Activated T-cell treated with anti-CD3 and anti-CD28 coated beads, Interleukin-2, amount 50 U/mL, for 4 hours (primary cell): ENCODE measurements around the gene TRPM6. TPM values are rescaled to one million over a fixed set of nuclear protein-coding genes. Genes with fewer than 3 reads are reported as not detected.

Experiments used
- ATAC-seq, 2 donors: fragments of 200-7000 bp; cut with Tn5 transposase; one replicate each; pipeline ENCODE4 v1.10.0; 2021
- DNase-seq: peaks from one replicate; pipeline ENCODE4 v3.0.0-alpha.2; 2020
- H3K27me3 Mint-ChIP-seq: one replicate; pipeline ENCODE4 v1.8.0; 2021; ENCODE audit warnings: low read depth, mixed read lengths
- H3K36me3 Mint-ChIP-seq: one replicate; pipeline ENCODE4 v1.8.0; 2022; ENCODE audit warnings: mixed read lengths; ENCODE audit not compliant: insufficient read depth
- H3K4me1 Mint-ChIP-seq: one replicate; pipeline ENCODE4 v1.8.0; 2021; ENCODE audit warnings: low read depth, mixed read lengths
- H3K4me3 Mint-ChIP-seq: one replicate; pipeline ENCODE4 v1.8.0; 2021; ENCODE audit warnings: mild to moderate bottlenecking, moderate library complexity, mixed read lengths
- H3K9me3 Mint-ChIP-seq: one replicate; pipeline ENCODE4 v1.8.0; 2021; ENCODE audit warnings: mixed read lengths
- total RNA-seq, 3 donors: library from RNA; stranded (reverse); gene quantifications; one replicate each; pipeline ENCODE4 v1.2.1, GENCODE V29; 2021

TRPM6 gene
- total RNA-seq, 3 donors from 2014 or later: 0.05 to 0.23 (median 0.18) TPM

DNA sequence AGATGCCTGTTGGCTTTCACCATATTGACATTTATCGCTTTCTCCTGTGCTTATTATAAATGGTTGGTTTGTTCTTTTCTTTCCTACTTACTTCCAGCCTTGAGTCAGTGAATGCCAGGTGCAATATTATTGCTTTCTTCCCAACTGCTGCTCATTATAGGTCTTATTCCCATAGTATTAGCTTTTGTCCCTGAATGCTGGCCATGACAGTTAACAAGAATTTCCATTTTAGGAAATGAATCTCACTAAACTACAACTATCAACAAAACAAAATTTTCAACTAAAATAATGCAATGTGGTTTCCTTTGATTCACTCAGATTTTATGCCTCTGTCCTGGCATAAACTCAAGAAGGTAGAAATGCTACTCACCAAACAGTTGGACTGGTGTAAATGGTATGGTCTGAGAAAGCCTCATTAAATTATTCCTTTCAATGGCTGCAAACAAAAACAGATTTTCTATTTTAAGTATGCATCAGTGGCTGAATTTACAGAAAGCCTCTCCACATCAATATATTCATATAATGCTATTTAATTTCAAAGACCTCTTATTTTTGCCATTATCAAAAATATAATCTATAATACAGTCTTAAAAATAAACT lies 145.4 kb downstream of the TRPM6 start:
- Mint-ChIP-seq H3K27me3 (peaks cover 23% of the 10 kb centered on the region), H3K4me3 (no peak overlapping the region), H3K9me3 (no peaks in the 10 kb centered on the region), H3K36me3 (no peaks in the 10 kb centered on the region), H3K4me1 (peaks cover 3% of the 10 kb centered on the region)
- ATAC-seq (no peak), DNase-seq (no peak)

DNA sequence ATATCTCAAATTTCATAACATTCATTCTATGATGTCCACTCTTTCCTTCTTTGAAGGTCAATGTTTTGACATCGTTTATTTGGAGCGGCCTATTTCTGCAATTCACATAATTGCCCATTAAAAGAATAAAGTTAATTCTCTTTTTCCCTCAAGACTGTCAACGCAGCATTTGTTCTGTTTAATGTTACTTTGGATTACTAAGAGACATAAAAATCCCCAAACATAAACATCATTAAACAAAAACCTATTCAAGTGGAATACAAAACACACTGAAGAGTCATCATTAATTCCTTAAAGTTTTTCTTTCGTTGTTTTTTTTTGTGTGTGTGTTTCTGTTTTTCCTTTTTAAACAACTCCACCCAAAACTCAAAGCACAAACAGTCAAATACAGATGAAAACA lies 151.1 kb downstream of the TRPM6 start:
- no peak overlapping the region for H3K4me3 Mint-ChIP-seq

GRCh38 chr9:74735761-74736160 lies 152.0 kb downstream of the TRPM6 start:
- Mint-ChIP-seq H3K9me3 (no peaks in the 10 kb centered on the region), H3K4me3 (no peak overlapping the region), H3K27me3 (peaks cover 5% of the 10 kb centered on the region), H3K4me1 (no peaks in the 10 kb centered on the region), H3K36me3 (no peaks in the 10 kb centered on the region)
- DNase-seq (no peak), ATAC-seq (no peak)

More for the DNA sequence above, 151.1 kb downstream of the TRPM6 start:
- H3K4me1 Mint-ChIP-seq: no peaks in the 10 kb centered on the region
- DNase-seq (no peak), ATAC-seq (no peak)
- no peaks in the 10 kb centered on the region for H3K9me3 Mint-ChIP-seq
- H3K36me3 Mint-ChIP-seq: no peaks in the 10 kb centered on the region
- peaks cover 10% of the 10 kb centered on the region for H3K27me3 Mint-ChIP-seq

GRCh38 chr9:74729136-74729695 lies 158.5 kb downstream of the TRPM6 start:
- Mint-ChIP-seq H3K27me3 (peaks cover 6% of the 10 kb centered on the region), H3K4me1 (no peaks in the 10 kb centered on the region), H3K4me3 (no peak overlapping the region), H3K9me3 (no peaks in the 10 kb centered on the region), H3K36me3 (no peaks in the 10 kb centered on the region)
- no peak for DNase-seq
- no peak for ATAC-seq

DNA sequence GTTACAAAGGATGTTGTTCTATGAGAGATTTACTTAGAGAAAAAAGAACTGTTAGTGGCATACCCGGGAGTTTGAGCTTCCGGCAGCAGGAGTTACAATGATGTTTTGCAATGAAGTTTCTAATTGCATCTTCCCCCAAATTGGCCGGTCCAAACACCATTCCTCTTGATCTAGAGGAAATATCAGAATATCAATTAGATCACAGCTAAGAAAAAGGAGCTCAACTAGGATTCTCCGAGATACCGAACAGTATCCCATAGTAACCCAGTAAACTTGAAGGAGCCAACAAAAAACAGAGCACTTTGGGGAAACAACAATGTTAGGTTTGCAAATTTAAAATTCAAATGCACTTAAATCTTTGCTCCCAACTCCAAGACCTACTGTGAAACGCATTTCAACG lies 159.5 kb downstream of the TRPM6 start:
- H3K4me1 Mint-ChIP-seq: no peaks in the 10 kb centered on the region
- H3K9me3 Mint-ChIP-seq: no peaks in the 10 kb centered on the region
- H3K27me3 Mint-ChIP-seq: peaks cover 6% of the 10 kb centered on the region
- ATAC-seq (no peak), DNase-seq (no peak)
- no peak overlapping the region for H3K4me3 Mint-ChIP-seq
- H3K36me3 Mint-ChIP-seq: no peaks in the 10 kb centered on the region

GRCh38 chr9:74726581-74726980 lies 161.1 kb downstream of the TRPM6 start:
- no peaks in the 10 kb centered on the region for H3K36me3 Mint-ChIP-seq
- H3K4me1 Mint-ChIP-seq: no peaks in the 10 kb centered on the region
- H3K9me3 Mint-ChIP-seq: no peaks in the 10 kb centered on the region
- no peak overlapping the region for H3K4me3 Mint-ChIP-seq
- ATAC-seq (no peak), DNase-seq (no peak)
- H3K27me3 Mint-ChIP-seq: peaks cover 6% of the 10 kb centered on the region

DNA sequence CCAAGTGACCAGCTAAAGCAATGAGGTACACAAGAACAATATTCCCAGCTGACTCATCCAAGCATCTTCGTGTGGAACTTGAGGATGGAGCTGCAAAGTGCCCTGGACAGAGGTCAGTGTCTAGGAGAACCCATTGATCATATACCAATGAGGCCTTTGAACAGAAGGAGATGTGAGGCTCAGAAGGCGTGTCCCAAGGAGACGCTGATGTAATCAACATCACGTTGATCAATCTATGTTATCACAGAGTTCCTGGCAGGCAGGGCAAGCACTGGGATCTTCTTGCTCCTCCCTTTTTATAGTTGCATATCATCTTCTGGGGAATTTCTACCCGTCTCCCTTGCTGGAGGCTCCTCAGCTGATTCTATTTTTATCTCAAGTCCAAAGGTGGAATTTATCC lies 163.4 kb downstream of the TRPM6 start:
- Mint-ChIP-seq H3K9me3 (no peaks in the 10 kb centered on the region), H3K27me3 (peaks cover 6% of the 10 kb centered on the region), H3K36me3 (no peaks in the 10 kb centered on the region), H3K4me3 (no peak overlapping the region), H3K4me1 (no peaks in the 10 kb centered on the region)
- DNase-seq (no peak), ATAC-seq (no peak)

DNA sequence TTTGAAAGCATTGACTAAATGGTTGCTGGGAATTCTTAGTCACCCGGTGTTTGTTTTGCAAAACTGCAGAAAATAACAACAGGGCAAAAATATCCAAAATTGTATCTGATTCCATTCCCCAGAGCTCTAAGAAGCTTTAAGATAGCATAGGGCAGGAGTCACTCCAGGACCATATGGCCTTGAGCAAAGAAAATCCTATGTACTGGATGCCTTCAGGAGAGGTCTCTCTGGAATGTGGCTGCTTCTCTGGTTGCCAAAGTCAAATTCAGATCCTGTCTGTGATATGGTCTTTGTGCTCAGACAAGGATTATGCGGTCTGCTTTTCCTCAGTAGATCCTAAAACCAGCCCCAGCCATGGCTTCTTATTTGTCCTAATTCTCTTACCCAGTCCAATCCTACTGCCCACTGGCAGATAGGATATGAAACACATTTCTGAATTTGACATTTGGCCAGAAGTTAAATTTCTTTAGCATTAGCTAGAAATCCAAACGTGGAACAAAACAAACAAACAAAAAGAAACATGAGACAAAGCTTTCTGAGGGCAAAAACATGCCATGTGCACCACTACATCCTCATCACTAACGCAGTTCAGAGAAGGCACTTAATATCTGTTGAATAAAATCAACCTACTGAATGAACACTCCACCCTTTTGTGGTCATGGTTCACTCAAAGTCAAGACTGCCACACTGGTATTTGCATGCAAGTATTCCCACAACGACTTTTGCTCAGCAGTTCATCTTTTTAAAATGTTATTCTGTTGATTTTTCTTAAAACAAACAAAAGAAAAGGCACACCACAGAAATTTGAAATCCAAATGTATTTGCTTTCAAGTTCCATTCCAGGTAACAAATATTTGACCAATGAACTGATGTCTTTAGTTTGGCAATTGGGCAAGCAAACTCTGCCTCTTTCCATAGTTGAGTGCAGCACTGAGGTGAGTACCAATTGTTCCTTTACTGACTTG lies 165.7 kb downstream of the TRPM6 start:
- no peaks in the 10 kb centered on the region for H3K4me1 Mint-ChIP-seq
- peaks cover 3% of the 10 kb centered on the region for H3K27me3 Mint-ChIP-seq
- H3K9me3 Mint-ChIP-seq: no peaks in the 10 kb centered on the region
- no peaks in the 10 kb centered on the region for H3K36me3 Mint-ChIP-seq
- DNase-seq: no peak
- ATAC-seq: no peak
- no peak overlapping the region for H3K4me3 Mint-ChIP-seq

DNA sequence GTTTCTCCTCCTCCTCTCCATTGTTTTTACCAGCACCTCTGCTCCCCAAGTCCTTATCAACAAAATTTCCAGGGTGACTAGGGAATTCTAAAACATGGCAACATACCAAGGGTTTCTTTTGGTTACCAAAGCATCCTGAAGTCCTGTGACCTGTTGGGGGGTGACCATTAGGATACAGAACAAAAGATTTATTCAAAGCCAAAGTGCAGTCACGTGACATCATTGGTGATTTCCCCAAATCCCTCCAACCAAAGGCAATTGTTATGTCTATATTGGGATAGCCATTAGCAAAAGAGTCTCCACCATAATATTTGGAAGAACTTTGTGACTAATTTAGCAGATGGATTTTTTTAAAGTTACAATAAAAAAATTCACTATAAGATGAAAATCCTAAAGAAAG lies 168.4 kb downstream of the TRPM6 start:
- H3K9me3 Mint-ChIP-seq: no peaks in the 10 kb centered on the region
- no peaks in the 10 kb centered on the region for H3K27me3 Mint-ChIP-seq
- H3K4me3 Mint-ChIP-seq: no peak overlapping the region
- no peaks in the 10 kb centered on the region for H3K4me1 Mint-ChIP-seq
- no peaks in the 10 kb centered on the region for H3K36me3 Mint-ChIP-seq
- ATAC-seq (no peak), DNase-seq (no peak)

DNA sequence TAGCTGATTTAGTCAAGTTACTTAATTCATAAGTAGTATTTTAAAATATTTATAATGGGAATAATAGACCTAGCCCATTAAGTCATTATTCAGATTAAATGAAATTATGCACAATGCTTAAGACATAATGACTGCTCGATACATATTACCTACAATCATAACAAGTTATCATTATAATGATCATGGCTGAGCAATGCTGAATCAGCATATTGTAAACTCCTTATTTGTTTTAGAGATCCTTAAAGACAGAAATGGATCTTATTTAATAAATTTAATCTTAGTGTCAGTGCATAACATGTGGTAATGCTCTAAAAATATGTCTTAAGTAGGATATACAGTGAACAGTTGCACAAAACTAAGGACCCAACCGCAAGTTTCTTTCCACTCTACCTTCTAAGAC lies 169.0 kb downstream of the TRPM6 start:
- DNase-seq (no peak), ATAC-seq (no peak)
- Mint-ChIP-seq H3K4me3 (no peak overlapping the region), H3K27me3 (no peaks in the 10 kb centered on the region), H3K9me3 (no peaks in the 10 kb centered on the region), H3K4me1 (no peaks in the 10 kb centered on the region), H3K36me3 (no peaks in the 10 kb centered on the region)

DNA sequence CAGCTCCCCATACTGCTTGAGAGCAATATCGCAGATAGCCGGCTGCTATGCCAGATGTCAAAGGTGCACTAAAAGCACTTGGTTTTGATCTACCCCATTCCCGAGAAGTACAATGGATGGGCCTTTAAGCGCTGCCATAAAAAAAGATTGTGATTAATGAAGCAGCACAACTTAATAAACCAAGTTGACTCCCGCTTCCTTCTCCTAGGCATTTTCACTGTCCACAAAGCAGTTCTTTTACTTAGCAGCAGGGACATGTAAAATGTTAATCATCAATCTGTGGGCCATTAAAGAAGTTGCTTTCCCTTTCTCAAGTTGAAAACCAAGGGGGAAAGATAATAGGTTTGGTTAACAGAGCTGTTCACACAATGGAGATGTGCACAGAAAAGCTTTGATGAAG lies 176.4 kb downstream of the TRPM6 start:
- DNase-seq: no peak
- no peak overlapping the region for H3K4me3 Mint-ChIP-seq

DNA sequence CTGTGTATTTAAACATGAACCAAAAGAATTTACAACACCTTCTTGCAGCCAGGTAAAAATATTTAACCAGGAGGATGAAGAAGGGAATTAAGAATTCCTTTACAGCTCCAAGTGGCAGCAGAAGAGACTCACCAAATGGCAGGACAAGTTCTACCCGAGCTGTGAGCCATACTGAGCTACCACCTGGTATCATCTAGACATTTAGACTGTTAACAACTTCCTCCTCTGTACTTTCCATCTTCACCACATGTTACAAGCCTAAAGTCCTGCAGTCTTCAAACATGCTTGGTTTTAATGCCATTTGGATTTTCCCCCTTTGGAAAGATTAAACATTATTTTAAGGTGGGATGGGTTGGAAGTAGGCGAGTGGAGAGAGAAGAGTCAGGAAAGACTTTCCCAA lies 190.2 kb downstream of the TRPM6 start:
- no peak overlapping the region for H3K4me3 Mint-ChIP-seq
- H3K36me3 Mint-ChIP-seq: no peaks in the 10 kb centered on the region
- peaks cover 13% of the 10 kb centered on the region for H3K27me3 Mint-ChIP-seq
- DNase-seq: no peak
- peaks cover under 1% of the 10 kb centered on the region for H3K9me3 Mint-ChIP-seq
- H3K4me1 Mint-ChIP-seq: no peaks in the 10 kb centered on the region
- no peak for ATAC-seq

More for the DNA sequence above, 176.4 kb downstream of the TRPM6 start:
- Mint-ChIP-seq H3K4me1 (no peaks in the 10 kb centered on the region), H3K9me3 (no peaks in the 10 kb centered on the region), H3K27me3 (peaks cover 3% of the 10 kb centered on the region), H3K36me3 (no peaks in the 10 kb centered on the region)
- no peak for ATAC-seq

DNA sequence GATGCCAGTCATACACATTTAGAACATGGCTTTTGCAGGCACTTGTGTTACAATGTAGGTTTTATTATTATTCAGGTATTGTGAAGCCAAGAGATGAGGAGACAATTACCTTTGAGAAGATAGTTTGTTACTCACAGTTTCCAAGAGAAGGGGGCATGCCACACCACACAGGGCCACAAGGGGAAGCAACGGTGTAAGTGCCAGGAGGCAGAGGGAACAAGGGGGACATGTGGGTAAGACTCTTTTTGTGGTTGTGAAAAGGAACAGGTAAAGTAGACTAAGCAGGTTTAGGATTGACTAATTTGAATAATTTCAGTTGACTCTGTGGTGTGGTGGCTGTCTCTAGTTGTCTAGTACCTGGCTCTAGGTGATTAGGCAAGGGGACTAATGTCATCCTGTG lies 191.2 kb downstream of the TRPM6 start:
- no peaks in the 10 kb centered on the region for H3K36me3 Mint-ChIP-seq
- no peak overlapping the region for H3K4me3 Mint-ChIP-seq
- H3K4me1 Mint-ChIP-seq: no peaks in the 10 kb centered on the region
- H3K27me3 Mint-ChIP-seq: peaks cover 13% of the 10 kb centered on the region
- no peak for DNase-seq
- H3K9me3 Mint-ChIP-seq: no peaks in the 10 kb centered on the region
- peak in 1 of 2 donors; percentile 14 for ATAC-seq

- no peaks in the 10 kb centered on the region for H3K36me3 Mint-ChIP-seq
- DNase-seq (no peak), ATAC-seq (no peak)
- no peaks in the 10 kb centered on the region for H3K4me1 Mint-ChIP-seq
- H3K4me3 Mint-ChIP-seq: no peak overlapping the region
- no peaks in the 10 kb centered on the region for H3K9me3 Mint-ChIP-seq
- peaks cover 3% of the 10 kb centered on the region for H3K27me3 Mint-ChIP-seq
These were observed 196.7 kb downstream of the TRPM6 start for GRCh38 chr9:74691058-74691457.

GRCh38 chr9:74683322-74683721 lies 204.4 kb downstream of the TRPM6 start:
- DNase-seq (no peak), ATAC-seq (no peak)
- H3K9me3 Mint-ChIP-seq: no peaks in the 10 kb centered on the region
- H3K4me1 Mint-ChIP-seq: no peaks in the 10 kb centered on the region
- no peaks in the 10 kb centered on the region for H3K36me3 Mint-ChIP-seq
- H3K27me3 Mint-ChIP-seq: peaks cover 5% of the 10 kb centered on the region
- H3K4me3 Mint-ChIP-seq: no peak overlapping the region
